Smooth muscle cell (in vitro differentiated cells): ENCODE results near the gene PRMT9. TPM values are rescaled to one million over a fixed set of nuclear protein-coding genes. Genes with fewer than 3 reads are reported as not detected.
A peak's percentile ranks its signal among the peaks of the same experiment; 100 is the strongest.

ENCODE experiments used
- DNase-seq: peaks from one replicate; lab custom pipeline; 2025; ENCODE audit not compliant: unreplicated experiment; lab: John Stamatoyannopoulos, UW
- H2AFZ ChIP-seq: fragments of 200-600 bp; sonication (generic); 2 replicates; pipeline ENCODE4 v1.6.0; 2016; ENCODE audit warnings: antibody characterized with exemption, low read depth, mild to moderate bottlenecking
- H3F3A ChIP-seq: fragments of 200-600 bp; sonication (generic); 2 replicates; pipeline ENCODE4 v1.6.0; 2017; ENCODE audit warnings: antibody characterized with exemption, low read depth
- H3K27ac ChIP-seq: fragments of 200-600 bp; sonication (generic); 2 replicates; pipeline ENCODE4 v1.5.1; 2016; ENCODE audit warnings: low read depth, mild to moderate bottlenecking
- H3K27me3 ChIP-seq: fragments of 200-600 bp; sonication (generic); 2 replicates; pipeline ENCODE4 v1.6.1; 2016; ENCODE audit warnings: low read depth, mild to moderate bottlenecking
- H3K36me3 ChIP-seq: fragments of 200-600 bp; sonication (generic); 2 replicates; pipeline ENCODE4 v1.5.1; 2016; ENCODE audit warnings: low read depth
- H3K4me1 ChIP-seq: fragments of 200-600 bp; sonication (generic); 2 replicates; pipeline ENCODE4 v1.5.1; 2016; ENCODE audit warnings: low read depth
- H3K4me2 ChIP-seq: fragments of 200-600 bp; sonication (generic); 2 replicates; pipeline ENCODE4 v1.6.0; 2016; ENCODE audit warnings: mild to moderate bottlenecking
- H3K4me3 ChIP-seq: fragments of 200-600 bp; sonication (generic); 2 replicates; pipeline ENCODE4 v1.5.1; 2016; ENCODE audit warnings: mild to moderate bottlenecking
- H3K79me2 ChIP-seq: fragments of 200-600 bp; sonication (generic); 2 replicates; pipeline ENCODE4 v1.6.0; 2016; ENCODE audit warnings: low read depth, mild to moderate bottlenecking
- H3K9ac ChIP-seq: fragments of 200-600 bp; sonication (generic); 2 replicates; pipeline ENCODE4 v1.6.0; 2016; ENCODE audit warnings: low read depth
- H3K9me3 ChIP-seq: fragments of 200-600 bp; sonication (generic); replicated peaks from 2 replicates; pipeline ENCODE4 v1.5.1; 2016; ENCODE audit warnings: low read depth
- H4K20me1 ChIP-seq: fragments of 200-600 bp; sonication (generic); 2 replicates; pipeline ENCODE4 v1.6.0; 2016; ENCODE audit warnings: low read depth
- WGBS: methylation state at CpG from one replicate; pipeline ENCODE4 v1.1.7; 2016; ENCODE audit warnings: low lambda C conversion rate; 5-methylcytosine and 5-hydroxymethylcytosine counted together
- polyA plus RNA-seq: library from polyadenylated mRNA; unstranded; fragments of >200 nt; fragmentation: Nextera tagmentation; extraction: Ambion mirVana; gene quantifications from 2 replicates; pipeline ENCODE4 v1.2.1, GENCODE V29; 2016
- total RNA-seq: library from RNA; depleted of rRNA; stranded (reverse); fragments of >200 nt; gene quantifications from 2 replicates; pipeline ENCODE4 v1.2.3, GENCODE V29; 2014
- TF ChIP-seq, protein P1 (sequence below): fragments of 200-600 bp; sonication (generic); IDR thresholded peaks from 2 replicates; pipeline ENCODE4 v1.5.1; 2017; ENCODE audit warnings: borderline replicate concordance, mild to moderate bottlenecking, antibody characterized with exemption; ENCODE audit not compliant: insufficient read depth, poor library complexity, severe bottlenecking

The PRMT9 gene
- total and polyA plus RNA-seq, 2 experiments from 2014 or later, result 5.5 to 6.4 TPM

DNA sequence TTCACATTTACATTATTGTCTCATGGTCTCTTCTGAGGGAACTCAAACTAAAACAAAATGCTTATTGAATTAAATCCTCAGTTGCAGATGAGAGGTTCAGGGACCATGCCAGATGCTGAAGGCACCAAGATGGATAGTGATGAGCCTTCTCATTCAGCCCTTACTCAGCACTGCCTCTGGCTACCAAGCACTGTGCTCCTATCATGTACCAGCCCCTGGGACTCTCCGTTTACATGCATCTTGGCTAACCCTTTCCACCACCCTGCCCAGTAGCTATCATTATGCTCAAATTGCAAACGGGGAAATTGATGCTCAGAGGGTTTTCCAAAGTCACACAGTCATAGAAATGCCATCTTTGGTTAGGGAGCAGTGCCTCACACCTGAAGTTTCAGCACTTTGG is 89.4 kb downstream of the PRMT9 start:
- no peak overlapping the region for H3K9ac ChIP-seq
- no peaks in the 10 kb centered on the region for H3K79me2 ChIP-seq
- no peak for DNase-seq
- H2AFZ ChIP-seq, result no peak overlapping the region
- WGBS, result 92% methylated on average over 2 of the region's 2 CpGs
- H3K4me2 ChIP-seq, result no peak overlapping the region
- H3K27ac ChIP-seq, result no peak overlapping the region
- no peaks in the 10 kb centered on the region for H3K9me3 ChIP-seq
- no peaks in the 10 kb centered on the region for H3K27me3 ChIP-seq
- H3K4me3 ChIP-seq, result no peak overlapping the region
- H3K36me3 ChIP-seq, result no peaks in the 10 kb centered on the region
- TF ChIP-seq, protein P1, sequence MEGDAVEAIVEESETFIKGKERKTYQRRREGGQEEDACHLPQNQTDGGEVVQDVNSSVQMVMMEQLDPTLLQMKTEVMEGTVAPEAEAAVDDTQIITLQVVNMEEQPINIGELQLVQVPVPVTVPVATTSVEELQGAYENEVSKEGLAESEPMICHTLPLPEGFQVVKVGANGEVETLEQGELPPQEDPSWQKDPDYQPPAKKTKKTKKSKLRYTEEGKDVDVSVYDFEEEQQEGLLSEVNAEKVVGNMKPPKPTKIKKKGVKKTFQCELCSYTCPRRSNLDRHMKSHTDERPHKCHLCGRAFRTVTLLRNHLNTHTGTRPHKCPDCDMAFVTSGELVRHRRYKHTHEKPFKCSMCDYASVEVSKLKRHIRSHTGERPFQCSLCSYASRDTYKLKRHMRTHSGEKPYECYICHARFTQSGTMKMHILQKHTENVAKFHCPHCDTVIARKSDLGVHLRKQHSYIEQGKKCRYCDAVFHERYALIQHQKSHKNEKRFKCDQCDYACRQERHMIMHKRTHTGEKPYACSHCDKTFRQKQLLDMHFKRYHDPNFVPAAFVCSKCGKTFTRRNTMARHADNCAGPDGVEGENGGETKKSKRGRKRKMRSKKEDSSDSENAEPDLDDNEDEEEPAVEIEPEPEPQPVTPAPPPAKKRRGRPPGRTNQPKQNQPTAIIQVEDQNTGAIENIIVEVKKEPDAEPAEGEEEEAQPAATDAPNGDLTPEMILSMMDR, result no peak
- H3K4me1 ChIP-seq, result peaks cover 11% of the 10 kb centered on the region
- no peaks in the 10 kb centered on the region for H4K20me1 ChIP-seq
- H3F3A ChIP-seq, result no peaks in the 10 kb centered on the region

DNA sequence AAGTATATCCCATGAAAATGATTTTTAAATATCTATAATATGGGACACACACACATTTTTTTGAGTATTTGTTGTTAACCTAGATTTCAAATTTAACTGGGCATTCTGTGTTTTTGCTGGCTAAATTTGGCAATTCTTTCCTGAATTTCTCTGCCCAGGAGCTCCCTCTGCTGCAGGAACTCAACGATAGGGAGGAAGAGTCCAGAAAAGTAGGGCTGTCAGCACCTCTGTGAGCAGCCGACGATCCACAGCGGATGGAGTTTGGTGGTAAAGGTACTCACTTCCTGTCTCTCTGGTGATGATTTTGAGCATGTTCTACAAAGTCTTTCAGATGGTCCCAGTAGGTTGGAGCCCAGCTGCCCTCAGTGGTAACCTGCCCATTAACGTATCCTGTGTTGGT is 89.9 kb downstream of the PRMT9 start:
- H3K4me2 ChIP-seq, result no peak overlapping the region

DNA sequence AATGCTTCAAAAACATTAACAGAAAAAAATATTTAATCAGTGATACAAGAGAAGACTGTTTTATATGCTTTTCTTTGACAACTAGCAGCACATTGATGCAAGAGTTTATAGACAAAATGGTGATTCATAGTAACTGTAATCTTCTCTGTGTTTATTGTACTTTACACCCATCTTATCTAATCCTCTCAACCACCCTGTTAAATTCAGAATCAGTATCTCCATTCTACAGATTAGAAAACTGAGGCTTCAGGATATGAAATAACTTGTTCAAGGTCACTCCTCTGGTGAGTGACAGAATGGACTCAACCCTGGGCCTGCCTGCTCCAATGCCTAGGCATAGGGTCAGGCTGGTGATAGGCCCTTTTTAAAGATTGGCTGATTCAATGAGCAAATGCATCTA is 92.9 kb downstream of the PRMT9 start:
- no peaks in the 10 kb centered on the region for H3K9me3 ChIP-seq
- no peaks in the 10 kb centered on the region for H3K79me2 ChIP-seq
- no peaks in the 10 kb centered on the region for H3K27me3 ChIP-seq
- no peaks in the 10 kb centered on the region for H3K36me3 ChIP-seq
- H3F3A ChIP-seq, result no peaks in the 10 kb centered on the region
- H3K27ac ChIP-seq, result no peak overlapping the region
- H3K4me2 ChIP-seq, result no peak overlapping the region
- no peak overlapping the region for H3K4me3 ChIP-seq
- peaks cover 22% of the 10 kb centered on the region for H3K4me1 ChIP-seq
- TF ChIP-seq, protein P1, result no peak
- H4K20me1 ChIP-seq, result no peaks in the 10 kb centered on the region
- no peak overlapping the region for H2AFZ ChIP-seq
- DNase-seq, result no peak
- no peak overlapping the region for H3K9ac ChIP-seq

More for the DNA sequence above, 89.9 kb downstream of the PRMT9 start:
- Histone ChIP-seq H3K9ac (no peak overlapping the region), H3K4me3 (no peak overlapping the region), H3K9me3 (no peaks in the 10 kb centered on the region), H3K36me3 (no peaks in the 10 kb centered on the region), H4K20me1 (no peaks in the 10 kb centered on the region), H3F3A (no peaks in the 10 kb centered on the region), H3K79me2 (no peaks in the 10 kb centered on the region), H3K4me1 (peaks cover 11% of the 10 kb centered on the region), H3K27me3 (no peaks in the 10 kb centered on the region), H2AFZ (no peak overlapping the region), H3K27ac (no peak overlapping the region)
- whole genome bisulfite sequencing, result 76% methylated on average over 5 of the region's 5 CpGs
- TF ChIP-seq, protein P1, result no peak
- no peak for DNase-seq

DNA sequence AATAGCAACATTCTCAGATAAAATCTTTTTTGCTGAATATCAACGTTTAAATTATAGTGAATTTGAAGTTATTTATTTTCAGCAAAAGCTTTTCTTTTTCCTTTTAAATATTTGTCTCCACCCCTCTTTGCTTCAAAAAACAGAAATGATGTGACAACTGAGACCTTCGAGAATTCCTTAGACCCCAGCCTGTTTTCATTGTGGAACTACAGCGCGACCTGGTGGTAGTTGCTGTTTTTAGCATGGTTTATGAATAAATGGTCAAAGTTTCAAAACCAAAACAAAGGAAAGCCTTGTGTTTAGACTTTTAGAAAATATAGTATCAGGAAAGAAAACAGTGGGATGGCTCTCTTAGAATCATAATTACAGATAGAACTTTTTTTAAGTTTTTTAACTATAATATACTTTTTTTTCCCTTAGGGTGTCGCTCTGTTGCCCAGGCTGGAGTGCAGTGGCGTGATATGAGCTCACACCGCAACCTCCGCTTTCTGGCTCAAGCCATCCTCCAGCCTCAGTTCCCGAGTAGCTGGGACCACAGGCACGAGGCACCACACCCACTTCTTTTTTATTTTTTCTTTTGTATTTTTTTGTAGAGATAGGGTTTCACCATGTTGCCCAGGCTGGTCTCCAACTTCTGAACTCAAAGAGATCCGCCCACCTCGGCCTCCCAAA is 93.6 kb downstream of the PRMT9 start:
- no peaks in the 10 kb centered on the region for H4K20me1 ChIP-seq
- no peak for DNase-seq
- no peaks in the 10 kb centered on the region for H3F3A ChIP-seq
- H2AFZ ChIP-seq, result peak overlapping the region; percentile 48
- TF ChIP-seq, protein P1, result peak; percentile 89
- no peaks in the 10 kb centered on the region for H3K9me3 ChIP-seq
- peak overlapping the region; percentile 17 for H3K4me3 ChIP-seq
- H3K4me2 ChIP-seq, result peak overlapping the region; percentile 50
- peaks cover 22% of the 10 kb centered on the region for H3K4me1 ChIP-seq
- no peaks in the 10 kb centered on the region for H3K36me3 ChIP-seq
- no peaks in the 10 kb centered on the region for H3K79me2 ChIP-seq
- no peak overlapping the region for H3K9ac ChIP-seq
- no peaks in the 10 kb centered on the region for H3K27me3 ChIP-seq
- WGBS, result 48% methylated on average over 12 of the region's 12 CpGs
- no peak overlapping the region for H3K27ac ChIP-seq
